ENCODE data around the gene FAM20C. TPM values are rescaled to one million over a fixed set of nuclear protein-coding genes. Genes with fewer than 3 reads are reported as not detected.

The FAM20C gene
- total RNA-seq, 1 donor from 2014 or later: 1.3 TPM

- no peaks in the 10 kb centered on the region for H3K36me3 ChIP-seq (ENCODE audit: control insufficient read depth, insufficient read depth, low read length)
- H3K4me3 ChIP-seq (ENCODE audit: low read depth, low read length): no peak overlapping the region
- TF ChIP-seq CTCF (IDR thresholded peaks at IDR 0.05; ENCODE audit: insufficient read depth, low read length, severe bottlenecking): no peak
- DNase-seq (ENCODE audit: low read depth): no peak
- no peak for FAIRE-seq
- no peaks in the 10 kb centered on the region for H3K27me3 ChIP-seq (ENCODE audit: control insufficient read depth, insufficient read depth, low read length)
Observed at GRCh38 chr7:302054-302992, 110.0 kb downstream of the FAM20C start.

DNA sequence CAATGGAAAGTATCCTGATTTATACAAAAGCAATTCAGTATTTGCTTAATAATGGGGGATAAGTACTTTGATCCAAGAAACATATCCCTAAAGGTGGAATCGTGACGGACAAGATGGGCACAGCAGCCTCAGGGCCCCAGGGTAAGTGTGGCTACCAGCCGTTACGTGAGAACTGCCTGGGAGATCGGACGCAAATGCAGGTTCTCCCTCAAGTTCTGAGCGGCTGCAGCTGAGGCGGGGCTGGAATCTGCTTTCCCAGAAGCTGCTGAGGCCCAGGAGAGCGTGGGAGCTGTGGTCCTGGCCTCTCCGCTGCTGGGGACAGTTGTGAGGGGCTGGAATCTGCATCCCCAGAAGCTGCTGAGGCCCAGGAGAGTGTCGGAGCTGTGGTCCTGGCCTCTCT is 111.1 kb downstream of the FAM20C start:
- no peak for DNase-seq (ENCODE audit: low read depth)
- no peaks in the 10 kb centered on the region for H3K27me3 ChIP-seq (ENCODE audit: control insufficient read depth, insufficient read depth, low read length)
- no peak overlapping the region for H3K4me3 ChIP-seq (ENCODE audit: low read depth, low read length)
- no peaks in the 10 kb centered on the region for H3K36me3 ChIP-seq (ENCODE audit: control insufficient read depth, insufficient read depth, low read length)
- FAIRE-seq: no peak
- TF ChIP-seq CTCF (IDR thresholded peaks at IDR 0.05; ENCODE audit: insufficient read depth, low read length, severe bottlenecking): no peak

GRCh38 chr7:303884-304573 is 111.7 kb downstream of the FAM20C start:
- H3K27me3 ChIP-seq (ENCODE audit: control insufficient read depth, insufficient read depth, low read length): no peaks in the 10 kb centered on the region
- no peak for DNase-seq (ENCODE audit: low read depth)
- TF ChIP-seq CTCF (IDR thresholded peaks at IDR 0.05; ENCODE audit: insufficient read depth, low read length, severe bottlenecking): no peak
- H3K4me3 ChIP-seq (ENCODE audit: low read depth, low read length): no peak overlapping the region
- no peaks in the 10 kb centered on the region for H3K36me3 ChIP-seq (ENCODE audit: control insufficient read depth, insufficient read depth, low read length)
- no peak for FAIRE-seq

DNA sequence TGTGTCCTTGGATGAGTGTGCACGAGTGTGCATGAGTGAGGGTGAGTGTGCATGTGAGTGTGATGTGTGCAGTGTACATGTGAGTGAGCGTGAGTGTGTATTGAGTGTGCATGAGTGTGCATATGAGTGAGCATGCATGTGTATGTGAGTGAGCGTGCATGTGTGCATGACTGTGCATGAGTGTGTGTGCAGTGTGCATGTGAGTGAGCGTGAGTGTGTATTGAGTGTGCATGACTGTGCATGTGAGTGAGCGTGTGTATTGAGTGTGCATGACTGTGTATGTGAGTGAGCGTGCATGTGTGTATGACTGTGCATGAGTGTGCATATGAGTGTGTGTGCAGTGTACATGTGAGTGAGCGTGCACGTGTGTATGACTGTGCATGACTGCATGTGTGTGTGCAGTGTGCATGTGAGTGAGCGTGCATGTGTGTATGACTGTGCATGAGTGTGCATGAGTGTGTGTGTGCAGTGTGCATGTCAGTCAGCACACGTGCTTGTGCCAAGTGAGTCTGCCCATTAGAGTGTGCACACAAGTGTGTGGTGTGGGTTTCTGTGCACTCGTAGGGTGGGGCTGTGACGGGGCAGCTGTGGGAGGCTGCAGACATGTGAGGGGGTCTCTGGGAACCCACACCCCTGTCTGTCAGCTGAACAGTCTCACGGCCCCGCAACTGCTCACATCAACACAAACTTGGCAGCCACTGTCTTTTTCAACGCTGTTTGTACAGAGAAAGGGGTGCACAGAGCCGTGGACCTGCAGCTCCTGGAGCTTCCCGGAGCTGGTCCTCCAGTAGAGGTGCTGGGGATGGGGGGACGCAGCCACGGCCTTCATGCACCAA is 112.4 kb downstream of the FAM20C start:
- Histone ChIP-seq H3K4me3 (ENCODE audit: low read depth, low read length) (no peak overlapping the region), H3K27me3 (ENCODE audit: control insufficient read depth, insufficient read depth, low read length) (no peaks in the 10 kb centered on the region), H3K36me3 (ENCODE audit: control insufficient read depth, insufficient read depth, low read length) (no peaks in the 10 kb centered on the region)
- DNase-seq (ENCODE audit: low read depth) (no peak), FAIRE-seq (peak; percentile 100)
- TF ChIP-seq CTCF (IDR thresholded peaks at IDR 0.05; ENCODE audit: insufficient read depth, low read length, severe bottlenecking): no peak

DNA sequence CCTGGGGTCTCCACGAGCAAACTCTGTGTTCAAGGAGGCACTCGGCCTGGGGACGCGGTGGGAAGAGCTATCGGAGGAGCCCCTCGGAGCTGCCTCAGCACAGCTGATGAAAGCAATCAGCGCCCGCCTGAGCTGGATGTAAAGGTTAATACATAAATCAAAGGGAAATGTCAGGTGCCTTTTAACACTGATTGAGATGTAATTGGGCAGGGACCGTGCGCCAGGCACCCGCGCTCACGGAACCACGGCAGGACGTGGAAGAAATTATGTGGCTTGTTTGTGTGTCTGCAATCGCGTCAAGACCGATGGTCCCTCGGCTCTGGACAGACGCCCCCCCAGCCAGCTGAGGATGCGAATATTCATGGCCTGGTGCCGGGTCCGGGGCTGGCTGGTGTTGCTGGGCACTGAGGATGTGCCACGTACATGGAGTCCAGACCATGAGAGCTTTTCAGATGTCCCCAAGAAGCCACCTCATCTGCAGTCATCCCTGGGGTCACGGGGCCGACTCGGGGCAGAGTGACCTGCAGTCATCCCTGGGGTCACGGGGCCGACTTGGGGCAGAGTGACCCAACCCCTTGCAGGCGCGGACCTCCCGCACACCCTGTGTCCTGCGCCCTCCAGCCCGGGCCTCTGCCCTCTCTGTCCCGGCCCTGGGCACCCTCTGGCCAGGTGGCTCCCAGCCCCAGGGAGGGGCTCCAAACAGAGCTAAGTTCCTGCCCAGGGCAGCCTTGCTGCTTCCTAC is 113.2 kb downstream of the FAM20C start:
- Histone ChIP-seq H3K27me3 (ENCODE audit: control insufficient read depth, insufficient read depth, low read length) (no peaks in the 10 kb centered on the region), H3K36me3 (ENCODE audit: control insufficient read depth, insufficient read depth, low read length) (no peaks in the 10 kb centered on the region), H3K4me3 (ENCODE audit: low read depth, low read length) (no peak overlapping the region)
- TF ChIP-seq CTCF (IDR thresholded peaks at IDR 0.05; ENCODE audit: insufficient read depth, low read length, severe bottlenecking): no peak
- FAIRE-seq (no peak), DNase-seq (ENCODE audit: low read depth) (no peak)
